ENCODE data around the gene RHBDL2.

- TF ChIP-seq EP300 (IDR thresholded peaks at IDR 0.05) (no peak), CTCF (IDR thresholded peaks at IDR 0.05) (no peak), POLR2A (IDR thresholded peaks at IDR 0.05) (no peak), POLR2AphosphoS5 (IDR thresholded peaks at IDR 0.05) (no peak)
Observed at GRCh38 chr1:38848071-38848470, 93.6 kb downstream of the RHBDL2 start.
